Choroid plexus epithelial cell (primary cell): ENCODE measurements around the gene WASHC3.
"Not testable (repeated sequence)": the region's sequence is repeated elsewhere in the genome, so short reads cannot be mapped to it uniquely, and the experiment has no call there.

ENCODE experiments used
- DNase-seq: peaks from one replicate; pipeline ENCODE4 v3.0.0-alpha.2; 2010; ENCODE audit warnings: low read depth
- H3K4me3 ChIP-seq: 2 replicates; pipeline ENCODE4 v1.5.1; 2011; ENCODE audit warnings: low read depth, mild to moderate bottlenecking, control low read depth, low read length, moderate library complexity
- CTCF ChIP-seq: conservative IDR thresholded peaks from 2 replicates; pipeline ENCODE4 v1.5.1; 2011; ENCODE audit warnings: low read depth, mild to moderate bottlenecking, control low read depth, inconsistent platforms, low read length, moderate library complexity

WASHC3 gene

GRCh38 chr12:102093319-102093718 is 31.5 kb upstream of the WASHC3 start:
- no peak overlapping the region for H3K4me3 ChIP-seq
- peak; percentile 57 for DNase-seq
- no peak for TF ChIP-seq CTCF

GRCh38 chr12:102089228-102089835 is 27.5 kb upstream of the WASHC3 start:
- H3K4me3 ChIP-seq, DNase-seq: not testable (repeated sequence)

- no peak for TF ChIP-seq CTCF
- no peak for DNase-seq
Measured at GRCh38 chr12:102080842-102081241, 19.1 kb upstream of the WASHC3 start.

GRCh38 chr12:102072092-102072491 is 10.3 kb upstream of the WASHC3 start:
- H3K4me3 ChIP-seq, DNase-seq: not testable (repeated sequence)

More at GRCh38 chr12:102080842-102081241, 19.1 kb upstream of the WASHC3 start:
- no peak overlapping the region for H3K4me3 ChIP-seq

GRCh38 chr12:102069707-102070106 is 7.9 kb upstream of the WASHC3 start:
- TF ChIP-seq CTCF = no peak
- no peak overlapping the region for H3K4me3 ChIP-seq
- DNase-seq = no peak

GRCh38 chr12:102067574-102068258 is 5.9 kb upstream of the WASHC3 start:
- DNase-seq = peak; percentile 40
- no peak overlapping the region for H3K4me3 ChIP-seq
- TF ChIP-seq CTCF = no peak

GRCh38 chr12:102064476-102064875 is 2.7 kb upstream of the WASHC3 start:
- no peak for TF ChIP-seq CTCF
- no peak for DNase-seq
- H3K4me3 ChIP-seq = no peak overlapping the region

GRCh38 chr12:102063069-102063468 is 1.3 kb upstream of the WASHC3 start:
- DNase-seq = peak; percentile 12
- no peak overlapping the region for H3K4me3 ChIP-seq
- TF ChIP-seq CTCF = no peak
